Neural progenitor cell (in vitro differentiated cells): ENCODE data around the gene ZNF107. TPM values are rescaled to one million over a fixed set of nuclear protein-coding genes. Genes with fewer than 3 reads are reported as not detected.

Experiments
- DNase-seq: peaks from one replicate; pipeline ENCODE4 v3.0.0-alpha.2; 2016; ENCODE audit warnings: low spot score
- H2AFZ ChIP-seq: fragments of 200-600 bp; sonication (generic); replicated peaks from 2 replicates; pipeline ENCODE4 v1.6.1; 2016; ENCODE audit warnings: antibody characterized with exemption
- H3F3A ChIP-seq: fragments of 200-600 bp; sonication (generic); 2 replicates; pipeline ENCODE4 v1.6.1; 2016; ENCODE audit warnings: antibody characterized with exemption, low read depth
- H3K27ac ChIP-seq: fragments of 200-600 bp; sonication (generic); 2 replicates; pipeline ENCODE4 v1.5.1; 2016; ENCODE audit warnings: mild to moderate bottlenecking
- H3K27me3 ChIP-seq: fragments of 200-600 bp; sonication (generic); 2 replicates; pipeline ENCODE4 v1.6.1; 2016; ENCODE audit warnings: mild to moderate bottlenecking, moderate library complexity
- H3K36me3 ChIP-seq: fragments of 200-600 bp; sonication (generic); 2 replicates; pipeline ENCODE4 v1.5.1; 2016
- H3K4me1 ChIP-seq: fragments of 200-600 bp; sonication (generic); 2 replicates; pipeline ENCODE4 v1.6.1; 2016; ENCODE audit warnings: mixed run types
- H3K4me2 ChIP-seq: fragments of 200-600 bp; sonication (generic); 2 replicates; pipeline ENCODE4 v1.6.1; 2016
- H3K4me3 ChIP-seq: fragments of 200-600 bp; sonication (generic); 2 replicates; pipeline ENCODE4 v1.5.1; 2016
- H3K79me2 ChIP-seq: fragments of 200-600 bp; sonication (generic); 2 replicates; pipeline ENCODE4 v1.6.1; 2016; ENCODE audit warnings: low read depth
- H3K9ac ChIP-seq: fragments of 200-600 bp; sonication (generic); 2 replicates; pipeline ENCODE4 v1.6.1; 2016
- H3K9me3 ChIP-seq: fragments of 200-600 bp; sonication (generic); 2 replicates; pipeline ENCODE4 v1.5.1; 2016; ENCODE audit warnings: low read depth
- H4K20me1 ChIP-seq: fragments of 200-600 bp; sonication (generic); 2 replicates; pipeline ENCODE4 v1.6.1; 2016; ENCODE audit warnings: low read depth
- H3K27ac Mint-ChIP-seq: 3 replicates; pipeline ENCODE4 v1.8.0; 2021; ENCODE audit warnings: mixed read lengths
- H3K27me3 Mint-ChIP-seq: 2 replicates; pipeline ENCODE4 v1.8.0; 2022; ENCODE audit warnings: low read depth, mild to moderate bottlenecking, inconsistent platforms, moderate library complexity, mixed read lengths; ENCODE audit not compliant: insufficient read depth
- H3K36me3 Mint-ChIP-seq: 3 replicates; pipeline ENCODE4 v1.8.0; 2021; ENCODE audit warnings: mixed read lengths
- H3K4me1 Mint-ChIP-seq: 3 replicates; pipeline ENCODE4 v1.8.0; 2021; ENCODE audit warnings: mixed read lengths
- H3K4me3 Mint-ChIP-seq: 3 replicates; pipeline ENCODE4 v1.8.0; 2021; ENCODE audit warnings: mild to moderate bottlenecking, moderate library complexity, mixed read lengths
- H3K9me3 Mint-ChIP-seq: 3 replicates; pipeline ENCODE4 v1.8.0; 2020; ENCODE audit warnings: mixed read lengths
- CTCF ChIP-seq: fragments of 200-600 bp; sonication (generic); IDR thresholded peaks from 2 replicates; pipeline ENCODE4 v1.5.1; 2017; ENCODE audit warnings: antibody characterized with exemption, mild to moderate bottlenecking
- EZH2 ChIP-seq: fragments of 200-600 bp; sonication (generic); IDR thresholded peaks from 2 replicates; pipeline ENCODE4 v1.6.1; 2017; ENCODE audit warnings: antibody characterized with exemption, mild to moderate bottlenecking, moderate library complexity
- EZH2phosphoT487 ChIP-seq: fragments of 200-600 bp; sonication (generic); IDR thresholded peaks from 2 replicates; pipeline ENCODE4 v1.6.1; 2017; ENCODE audit warnings: antibody characterized with exemption
- total RNA-seq: library from RNA; depleted of rRNA; stranded (reverse); fragments of >200 nt; gene quantifications from 2 replicates; pipeline ENCODE4 v1.2.3, GENCODE V29; 2015; ENCODE audit warnings: low replicate concordance

The ZNF107 gene
- total RNA-seq, 1 donor from 2014 or later = 18.9 TPM

GRCh38 chr7:64667311-64667710 lies 1.4 kb downstream of the ZNF107 start:
- H3K36me3 ChIP-seq = no peaks in the 10 kb centered on the region
- H3K4me2 ChIP-seq = peak overlapping the region; percentile 76
- H3K27ac ChIP-seq = no peak overlapping the region
- no peak for DNase-seq
- H3K27me3 ChIP-seq = no peaks in the 10 kb centered on the region
- H3K9me3 ChIP-seq = peaks cover 5% of the 10 kb centered on the region
- Mint-ChIP-seq H3K4me3 (peak overlapping the region; percentile 95), H3K27me3 (peaks cover 8% of the 10 kb centered on the region), H3K4me1 (peaks cover 9% of the 10 kb centered on the region), H3K9me3 (peaks cover 47% of the 10 kb centered on the region), H3K36me3 (peaks cover 40% of the 10 kb centered on the region), H3K27ac (peak overlapping the region; percentile 33)
- TF ChIP-seq EZH2phosphoT487 = no peak
- no peak for TF ChIP-seq CTCF
- no peak for TF ChIP-seq EZH2
- no peak overlapping the region for H3K9ac ChIP-seq
- H3K4me3 ChIP-seq = peak overlapping the region; percentile 73
- H3K79me2 ChIP-seq = peaks cover 56% of the 10 kb centered on the region
- no peaks in the 10 kb centered on the region for H4K20me1 ChIP-seq
- no peaks in the 10 kb centered on the region for H3K4me1 ChIP-seq
- no peaks in the 10 kb centered on the region for H3F3A ChIP-seq
- H2AFZ ChIP-seq = no peak overlapping the region

- no peak overlapping the region for H3K27ac ChIP-seq
- H3F3A ChIP-seq = no peaks in the 10 kb centered on the region
- Mint-ChIP-seq H3K27me3 (peaks cover 6% of the 10 kb centered on the region), H3K4me1 (peaks cover 4% of the 10 kb centered on the region), H3K4me3 (no peak overlapping the region), H3K36me3 (peaks cover 70% of the 10 kb centered on the region), H3K27ac (no peak overlapping the region), H3K9me3 (peaks cover 79% of the 10 kb centered on the region)
- H3K4me2 ChIP-seq = no peak overlapping the region
- no peaks in the 10 kb centered on the region for H4K20me1 ChIP-seq
- H3K79me2 ChIP-seq = peaks cover 94% of the 10 kb centered on the region
- no peaks in the 10 kb centered on the region for H3K9me3 ChIP-seq
- no peak overlapping the region for H2AFZ ChIP-seq
- no peak for DNase-seq
- no peak for TF ChIP-seq EZH2phosphoT487
- no peaks in the 10 kb centered on the region for H3K27me3 ChIP-seq
- H3K4me1 ChIP-seq = no peaks in the 10 kb centered on the region
- H3K4me3 ChIP-seq = no peak overlapping the region
- no peak overlapping the region for H3K9ac ChIP-seq
- H3K36me3 ChIP-seq = no peaks in the 10 kb centered on the region
Observed at GRCh38 chr7:64672414-64672813, 6.5 kb downstream of the ZNF107 start.

GRCh38 chr7:64685091-64685490 lies 19.2 kb downstream of the ZNF107 start:
- no peaks in the 10 kb centered on the region for H3K9me3 ChIP-seq
- H3K27ac ChIP-seq = no peak overlapping the region
- no peaks in the 10 kb centered on the region for H4K20me1 ChIP-seq
- H3K27ac Mint-ChIP-seq = no peak overlapping the region
- H3F3A ChIP-seq = no peaks in the 10 kb centered on the region
- H3K4me1 ChIP-seq = no peaks in the 10 kb centered on the region
- no peaks in the 10 kb centered on the region for H3K4me1 Mint-ChIP-seq
- H3K27me3 Mint-ChIP-seq = no peaks in the 10 kb centered on the region
- H3K79me2 ChIP-seq = peaks cover 4% of the 10 kb centered on the region
- no peak overlapping the region for H3K4me3 Mint-ChIP-seq
- H3K36me3 Mint-ChIP-seq = peaks cover 16% of the 10 kb centered on the region
- DNase-seq = no peak
- no peak overlapping the region for H2AFZ ChIP-seq
- no peaks in the 10 kb centered on the region for H3K9me3 Mint-ChIP-seq
- H3K4me3 ChIP-seq = no peak overlapping the region
- no peak overlapping the region for H3K9ac ChIP-seq
- H3K36me3 ChIP-seq = no peaks in the 10 kb centered on the region
- H3K4me2 ChIP-seq = no peak overlapping the region
- H3K27me3 ChIP-seq = no peaks in the 10 kb centered on the region
- TF ChIP-seq EZH2 (no peak), EZH2phosphoT487 (no peak), CTCF (no peak)

GRCh38 chr7:64685741-64686140 lies 19.8 kb downstream of the ZNF107 start:
- H3K27ac ChIP-seq = no peak overlapping the region
- TF ChIP-seq CTCF (no peak), EZH2phosphoT487 (no peak), EZH2 (no peak)
- Mint-ChIP-seq H3K36me3 (peaks cover 21% of the 10 kb centered on the region), H3K27ac (no peak overlapping the region), H3K27me3 (no peaks in the 10 kb centered on the region), H3K9me3 (peaks cover 5% of the 10 kb centered on the region), H3K4me3 (no peak overlapping the region), H3K4me1 (no peaks in the 10 kb centered on the region)
- no peak overlapping the region for H3K4me3 ChIP-seq
- no peak for DNase-seq
- H3F3A ChIP-seq = no peaks in the 10 kb centered on the region
- no peak overlapping the region for H3K4me2 ChIP-seq
- H3K36me3 ChIP-seq = no peaks in the 10 kb centered on the region
- no peaks in the 10 kb centered on the region for H3K4me1 ChIP-seq
- H3K9me3 ChIP-seq = no peaks in the 10 kb centered on the region
- H3K27me3 ChIP-seq = no peaks in the 10 kb centered on the region
- H4K20me1 ChIP-seq = no peaks in the 10 kb centered on the region
- H3K9ac ChIP-seq = no peak overlapping the region
- H3K79me2 ChIP-seq = peaks cover 4% of the 10 kb centered on the region
- H2AFZ ChIP-seq = no peak overlapping the region
